H1 (cell line): ENCODE data around the gene MACROD1. TPM values are rescaled to one million over a fixed set of nuclear protein-coding genes. Genes with fewer than 3 reads are reported as not detected.

Experiments used
- EZH2 ChIP-seq: fragments of 200-600 bp; sonication (generic); IDR thresholded peaks from 2 replicates; pipeline ENCODE4 v1.7.1; 2012; ENCODE audit warnings: low read depth, mild to moderate bottlenecking, moderate library complexity, low read length, inconsistent platforms; ENCODE audit not compliant: severe bottlenecking
- GABPA ChIP-seq: IDR thresholded peaks from 2 replicates; pipeline ENCODE4 v1.6.1; 2011; ENCODE audit warnings: mild to moderate bottlenecking, low read length, moderate library complexity, borderline replicate concordance; ENCODE audit not compliant: insufficient read depth
- HDAC2 ChIP-seq, 2 experiments: fragments of 300-600 bp in 1 of 2; sonication (generic) in 1 of 2; IDR thresholded peaks; 2 replicates each; pipeline ENCODE4 v1.6.1; 2011 to 2012; ENCODE audit warnings: low read depth in 2 of 2, low read length in 2 of 2, mild to moderate bottlenecking in 2 of 2, moderate library complexity in 2 of 2, borderline replicate concordance in 1 of 2, inconsistent platforms in 1 of 2
- NRF1 ChIP-seq: IDR thresholded peaks from 2 replicates; pipeline ENCODE4 v1.6.1; 2011; ENCODE audit warnings: mild to moderate bottlenecking, low read depth, low read length, improper control_type of control experiment
- SUZ12 ChIP-seq: fragments of 200-600 bp; sonication (generic); IDR thresholded peaks from 2 replicates; pipeline ENCODE4 v1.6.1; 2012; ENCODE audit warnings: mild to moderate bottlenecking, inconsistent platforms, low read length, moderate library complexity, mixed read lengths
- polyA plus RNA-seq, 7 experiments: library from polyadenylated mRNA; depleted of rRNA in 3 of 7; stranded (reverse) in 5 of 7; unstranded in 2 of 7; fragments of >200 nt in 5 of 7; fragments of 200-250 nt in 2 of 7; gene quantifications; 1 replicate in 5 of 7; 2 replicates in 1 of 7; 4 replicates in 1 of 7; pipeline versions ENCODE4 v1.2.1 to v1.2.3, GENCODE V29; 2011 to 2013; ENCODE audit warnings: missing spikeins in 2 of 7, mixed read lengths in 2 of 7
- total RNA-seq: library from RNA; stranded (reverse); fragmentation: NEBNext Ultra II Directional; extraction: Animal tissue kit (Norgen Biotek cat#: 25700); gene quantifications from 2 replicates; pipeline ENCODE4 v1.2.1, GENCODE V29; 2021

MACROD1 gene
- total and polyA plus RNA-seq, 2 of the 8 experiments (the other 6 are each of a cell fraction or from before 2014, with no cell fraction given): 19.5 to 34.1 TPM

GRCh38 chr11:64074239-64074638 lies 91.7 kb downstream of the MACROD1 start (continued):
- TF ChIP-seq GABPA (no peak), HDAC2 (IDR thresholded peaks at IDR 0.05; ENCODE audit: borderline replicate concordance in 1 of 2, low read depth in 2 of 2, low read length in 2 of 2) (no peak), EZH2 (no peak), NRF1 (no peak), SUZ12 (no peak)
